Measurements from ENCODE around the gene SEC14L2. TPM values are rescaled to one million over a fixed set of nuclear protein-coding genes. Genes with fewer than 3 reads are reported as not detected.
A peak's percentile ranks its signal among the peaks of the same experiment; 100 is the strongest.

SEC14L2 gene
- total RNA-seq, 1 experiment from 2014 or later, result 3.9 TPM

GRCh38 chr22:30408388-30409102, 11.7 kb downstream of the SEC14L2 start (continued):
- TF ChIP-seq ESRRA (CRISPR knock-in tag; IDR thresholded peaks at IDR 0.05; ENCODE audit: borderline replicate concordance), result no peak

- Mint-ChIP-seq H3K9me3 (no peaks in the 10 kb centered on the region), H3K4me1 (no peaks in the 10 kb centered on the region), H3K27ac (no peak overlapping the region), H3K4me3 (no peak overlapping the region), H3K27me3 (ENCODE audit: low read depth) (no peaks in the 10 kb centered on the region), H3K36me3 (peaks cover 24% of the 10 kb centered on the region)
- TF ChIP-seq TP53 (CRISPR knock-in tag; IDR thresholded peaks at IDR 0.05) (no peak), ZNF263 (CRISPR knock-in tag; IDR thresholded peaks at IDR 0.05; ENCODE audit: low read depth) (peak; percentile 59; the same call in 1 of the 2 replicates), MXD4 (CRISPR knock-in tag; IDR thresholded peaks at IDR 0.05; ENCODE audit: borderline replicate concordance) (no peak)
- ATAC-seq (no peak), DNase-seq (ENCODE audit: low spot score) (no peak)
- ChIA-PET POLR2A (interaction anchor here (0.6 kb wide), 1 partner anchor 8 kb away, joined by 3 read pairs; no protein-coding TSS in a partner anchor), CTCF (interaction anchor here (1.7 to 4.5 kb wide), 2 partner anchors 14 to 24 kb away, joined by 5 to 21 read pairs; partner anchors contain the start of genes MTFP1 and RNF215)
These were observed 15.0 kb downstream of the SEC14L2 start for GRCh38 chr22:30411780-30412179.

- Mint-ChIP-seq H3K4me1 (no peaks in the 10 kb centered on the region), H3K4me3 (no peak overlapping the region), H3K9me3 (no peaks in the 10 kb centered on the region), H3K36me3 (peaks cover 29% of the 10 kb centered on the region), H3K27ac (peak overlapping the region; percentile 73), H3K27me3 (ENCODE audit: low read depth) (no peaks in the 10 kb centered on the region)
- TF ChIP-seq ZNF425 (CRISPR knock-in tag; conservative IDR thresholded peaks at IDR 0.05) (no peak), E2F1 (CRISPR knock-in tag; IDR thresholded peaks at IDR 0.05) (no peak), E2F5 (CRISPR knock-in tag; IDR thresholded peaks at IDR 0.05) (no peak), ZNF416 (CRISPR knock-in tag; IDR thresholded peaks at IDR 0.05) (no peak), SOX15 (CRISPR knock-in tag; IDR thresholded peaks at IDR 0.05) (no peak), EMX1 (CRISPR knock-in tag; IDR thresholded peaks at IDR 0.05) (no peak), AR (CRISPR knock-in tag; IDR thresholded peaks at IDR 0.05) (no peak), ZSCAN18 (CRISPR knock-in tag; IDR thresholded peaks at IDR 0.05) (no peak), ZBTB43 (CRISPR knock-in tag; IDR thresholded peaks at IDR 0.05) (no peak), CBFB (CRISPR knock-in tag; IDR thresholded peaks at IDR 0.05; ENCODE audit: low read depth) (no peak), TEAD1 (CRISPR knock-in tag; IDR thresholded peaks at IDR 0.05) (no peak)
- CTCF ChIA-PET, result interaction anchor here (1.0 to 4.5 kb wide), 5 partner anchors 11 to 25 kb away, joined by 3 to 21 read pairs (median 5); partner anchors contain the start of genes MTFP1 and RNF215
- POLR2A ChIA-PET, result interaction anchor here (0.9 to 1.1 kb wide), 2 partner anchors 9 to 11 kb away, joined by 3 to 4 read pairs; no protein-coding TSS in a partner anchor
- no peak for DNase-seq (ENCODE audit: low spot score)
- ATAC-seq, result no peak
These were observed 16.2 kb downstream of the SEC14L2 start for GRCh38 chr22:30413001-30413400.
